Endothelial cell of umbilical vein (primary cell): ENCODE results near the gene MTX1.

Experiments used
- EZH2 ChIP-seq: IDR thresholded peaks from 2 replicates; pipeline ENCODE4 v1.6.1; 2012; ENCODE audit warnings: borderline replicate concordance, low read depth, mild to moderate bottlenecking, moderate library complexity, low read length, inconsistent platforms; ENCODE audit not compliant: severe bottlenecking
- GATA2 ChIP-seq: IDR thresholded peaks from 2 replicates; pipeline ENCODE4 v1.7.0; 2011; ENCODE audit warnings: low read depth, mild to moderate bottlenecking, moderate library complexity, mixed read lengths, low read length; ENCODE audit not compliant: insufficient read length, insufficient read depth
- POLR2A ChIP-seq: IDR thresholded peaks from 2 replicates; pipeline ENCODE4 v1.6.1; 2012; ENCODE audit warnings: low read depth, mild to moderate bottlenecking, control low read depth, low read length
- POLR2AphosphoS5 ChIP-seq: IDR thresholded peaks from 2 replicates; pipeline ENCODE4 v1.6.1; 2012; ENCODE audit warnings: low read depth, mild to moderate bottlenecking, control low read depth, low read length, moderate library complexity; ENCODE audit not compliant: insufficient read depth
- TF ChIP-seq, protein P1 (sequence below), 2 donors: IDR thresholded peaks; 1 replicate in 1 of 2; 2 replicates in 1 of 2; pipeline ENCODE4 v1.5.1; 2011; ENCODE audit warnings: low read length in 2 of 2, mild to moderate bottlenecking in 2 of 2, moderate library complexity in 2 of 2, control low read depth in 1 of 2, inconsistent platforms in 1 of 2, low read depth in 1 of 2; ENCODE audit not compliant: insufficient read depth in 1 of 2; ENCODE audit errors: extremely low read depth in 1 of 2

DNA sequence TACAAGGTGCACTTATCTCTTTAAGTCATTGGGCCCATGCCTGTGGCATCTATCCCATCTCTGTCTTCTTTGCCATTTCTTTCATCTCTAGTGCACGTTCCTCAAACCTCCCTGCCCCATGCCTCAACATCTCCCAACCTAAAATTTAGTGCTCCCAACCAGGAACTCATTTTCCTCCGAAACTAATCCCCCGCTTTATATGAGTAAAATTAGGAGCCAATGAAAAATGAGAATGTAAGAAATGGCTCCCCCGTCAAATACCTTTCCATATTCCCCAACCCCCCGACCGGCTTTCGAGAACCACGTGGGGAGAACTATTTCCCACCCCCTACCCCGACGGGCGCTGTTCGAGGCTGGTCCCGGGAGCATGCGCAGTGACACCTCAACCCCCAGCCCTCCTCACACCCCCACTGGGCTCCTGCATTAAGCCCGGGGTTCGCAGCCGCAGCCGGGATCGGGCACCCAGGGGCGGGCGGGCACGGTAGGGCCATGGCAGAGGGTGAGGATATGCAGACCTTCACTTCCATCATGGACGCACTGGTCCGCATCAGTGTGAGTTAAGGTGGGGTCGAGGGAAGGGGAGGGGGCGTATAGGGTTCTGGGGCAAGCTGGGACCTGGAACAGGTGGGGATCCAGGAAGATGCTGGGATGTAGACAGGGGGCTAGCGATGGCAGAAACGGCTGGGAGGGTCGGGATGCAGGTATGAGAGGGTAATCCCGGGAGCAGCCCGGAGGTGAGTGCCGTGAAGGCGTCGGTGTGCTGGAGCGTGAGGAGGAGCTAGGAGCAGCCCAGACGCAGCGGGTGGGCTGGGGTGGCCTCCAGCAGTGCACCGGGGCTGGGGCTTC is 34.8 kb upstream of the MTX1 start, which contains the start of gene TRIM46:
- no peak for TF ChIP-seq POLR2AphosphoS5
- no peak for TF ChIP-seq POLR2A
- TF ChIP-seq, protein P1, sequence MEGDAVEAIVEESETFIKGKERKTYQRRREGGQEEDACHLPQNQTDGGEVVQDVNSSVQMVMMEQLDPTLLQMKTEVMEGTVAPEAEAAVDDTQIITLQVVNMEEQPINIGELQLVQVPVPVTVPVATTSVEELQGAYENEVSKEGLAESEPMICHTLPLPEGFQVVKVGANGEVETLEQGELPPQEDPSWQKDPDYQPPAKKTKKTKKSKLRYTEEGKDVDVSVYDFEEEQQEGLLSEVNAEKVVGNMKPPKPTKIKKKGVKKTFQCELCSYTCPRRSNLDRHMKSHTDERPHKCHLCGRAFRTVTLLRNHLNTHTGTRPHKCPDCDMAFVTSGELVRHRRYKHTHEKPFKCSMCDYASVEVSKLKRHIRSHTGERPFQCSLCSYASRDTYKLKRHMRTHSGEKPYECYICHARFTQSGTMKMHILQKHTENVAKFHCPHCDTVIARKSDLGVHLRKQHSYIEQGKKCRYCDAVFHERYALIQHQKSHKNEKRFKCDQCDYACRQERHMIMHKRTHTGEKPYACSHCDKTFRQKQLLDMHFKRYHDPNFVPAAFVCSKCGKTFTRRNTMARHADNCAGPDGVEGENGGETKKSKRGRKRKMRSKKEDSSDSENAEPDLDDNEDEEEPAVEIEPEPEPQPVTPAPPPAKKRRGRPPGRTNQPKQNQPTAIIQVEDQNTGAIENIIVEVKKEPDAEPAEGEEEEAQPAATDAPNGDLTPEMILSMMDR (IDR thresholded peaks at IDR 0.05; ENCODE audit: extremely low read depth in 1 of 2, insufficient read depth in 1 of 2, low read depth in 1 of 2, low read length in 2 of 2) = no peak
- no peak for TF ChIP-seq GATA2
- TF ChIP-seq EZH2 = no peak
